Measurements from ENCODE around the gene RBPMS2.
"Not testable (repeated sequence)": the region's sequence is repeated elsewhere in the genome, so short reads cannot be mapped to it uniquely, and the experiment has no call there.

RBPMS2 gene

GRCh38 chr15:64754663-64755426 lies 20.5 kb downstream of the RBPMS2 start:
- DNase-seq (ENCODE audit: low read depth in 2 of 2, low spot score in 1 of 2), result no peak

- DNase-seq (ENCODE audit: low read depth in 2 of 2, low spot score in 1 of 2), result no peak
These were observed 21.8 kb downstream of the RBPMS2 start for GRCh38 chr15:64753480-64754185.

- DNase-seq (ENCODE audit: low read depth in 2 of 2, low spot score in 1 of 2), result no peak
These were observed 23.9 kb downstream of the RBPMS2 start for GRCh38 chr15:64751464-64751863.

GRCh38 chr15:64749999-64750657 lies 25.3 kb downstream of the RBPMS2 start:
- no peak for DNase-seq (ENCODE audit: low read depth in 2 of 2, low spot score in 1 of 2)

- no peak for DNase-seq (ENCODE audit: low read depth in 2 of 2, low spot score in 1 of 2)
These were observed 26.2 kb downstream of the RBPMS2 start for GRCh38 chr15:64749167-64749566.

- DNase-seq (ENCODE audit: low read depth in 2 of 2, low spot score in 1 of 2), result no peak
These were observed 27.1 kb downstream of the RBPMS2 start for GRCh38 chr15:64748251-64748650.

- DNase-seq (ENCODE audit: low read depth in 2 of 2, low spot score in 1 of 2), result no peak
These were observed 27.8 kb downstream of the RBPMS2 start for GRCh38 chr15:64747578-64747977.

- no peak for DNase-seq (ENCODE audit: low read depth in 2 of 2, low spot score in 1 of 2)
These were observed 28.5 kb downstream of the RBPMS2 start for GRCh38 chr15:64746921-64747320.

- DNase-seq (ENCODE audit: low read depth in 2 of 2, low spot score in 1 of 2), result no peak
These were observed 29.0 kb downstream of the RBPMS2 start for GRCh38 chr15:64746356-64746755.

GRCh38 chr15:64743691-64744090 lies 31.7 kb downstream of the RBPMS2 start:
- no peak for DNase-seq (ENCODE audit: low read depth in 2 of 2, low spot score in 1 of 2)

GRCh38 chr15:64742921-64743320 lies 32.5 kb downstream of the RBPMS2 start:
- no peak for DNase-seq (ENCODE audit: low read depth in 2 of 2, low spot score in 1 of 2)

- DNase-seq (ENCODE audit: low read depth in 2 of 2, low spot score in 1 of 2), result no peak
These were observed 33.0 kb downstream of the RBPMS2 start for GRCh38 chr15:64742385-64742784.

- not testable (repeated sequence) for DNase-seq (ENCODE audit: low read depth in 2 of 2, low spot score in 1 of 2)
These were observed 33.7 kb downstream of the RBPMS2 start for GRCh38 chr15:64741708-64742107.

- no peak for DNase-seq (ENCODE audit: low read depth in 2 of 2, low spot score in 1 of 2)
These were observed 34.8 kb downstream of the RBPMS2 start for GRCh38 chr15:64740311-64741170.

- DNase-seq (ENCODE audit: low read depth in 2 of 2, low spot score in 1 of 2), result no peak
These were observed 35.7 kb downstream of the RBPMS2 start for GRCh38 chr15:64739577-64740143.

- DNase-seq (ENCODE audit: low read depth in 2 of 2, low spot score in 1 of 2), result no peak
These were observed 36.2 kb downstream of the RBPMS2 start for GRCh38 chr15:64739156-64739555.

- DNase-seq (ENCODE audit: low read depth in 2 of 2, low spot score in 1 of 2), result no peak
These were observed 36.9 kb downstream of the RBPMS2 start for GRCh38 chr15:64738226-64739095.

GRCh38 chr15:64732156-64732860 lies 43.1 kb downstream of the RBPMS2 start:
- no peak for DNase-seq (ENCODE audit: low read depth in 2 of 2, low spot score in 1 of 2)

- DNase-seq (ENCODE audit: low read depth in 2 of 2, low spot score in 1 of 2), result no peak
These were observed 43.6 kb downstream of the RBPMS2 start for GRCh38 chr15:64731805-64732151.
